OCI-LY1 (cell line): ENCODE results near the gene JOSD1.

Experiments
- CTCF ChIP-seq: fragments of 200-600 bp; sonication (generic), shearing (Covaris generic); IDR thresholded peaks from 2 replicates; pipeline ENCODE4 v1.5.1; 2017; ENCODE audit warnings: mild to moderate bottlenecking, antibody characterized with exemption, low read length, moderate library complexity, mixed read lengths
- EZH2 ChIP-seq: fragments of 200-600 bp; sonication (generic), shearing (Covaris generic); IDR thresholded peaks from 2 replicates; pipeline ENCODE4 v1.8.0; 2017; ENCODE audit warnings: borderline replicate concordance, mixed run types, mild to moderate bottlenecking, antibody characterized with exemption, low read length, moderate library complexity, mixed read lengths

DNA sequence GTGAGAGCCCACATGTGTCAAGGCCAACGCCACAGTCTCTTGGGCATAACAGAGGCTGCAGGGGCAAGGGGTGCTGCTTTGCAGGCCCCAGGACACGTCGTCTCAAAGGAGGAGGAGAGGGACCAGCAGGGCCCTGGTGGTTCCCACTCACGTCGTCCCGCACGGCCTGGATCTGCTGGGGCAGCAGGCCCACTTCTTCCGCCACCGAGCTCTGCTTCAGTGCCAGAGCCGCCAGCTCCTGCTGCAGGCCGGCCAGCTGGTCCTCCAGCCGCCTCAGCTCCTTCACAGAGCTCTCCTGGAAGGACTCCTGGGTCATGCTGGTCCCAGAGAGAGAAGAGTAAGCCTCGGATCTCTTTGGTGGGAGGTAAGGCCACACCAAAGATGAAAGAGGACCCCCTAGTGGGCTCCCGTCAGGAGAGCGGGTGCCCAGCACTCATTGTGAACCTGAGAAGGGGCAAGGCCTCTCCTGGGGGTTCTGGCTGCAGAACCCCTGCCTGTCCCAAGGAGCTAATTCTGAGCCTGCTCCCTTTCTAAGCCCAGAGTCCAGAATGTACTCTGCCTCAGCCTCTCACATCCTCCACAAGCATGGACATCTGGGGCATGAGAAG is 39.5 kb upstream of the JOSD1 start:
- TF ChIP-seq CTCF (no peak), EZH2 (no peak)
